GM12865 (cell line): ENCODE results near the gene USP27X.

ENCODE experiments used
- DNase-seq: peaks from one replicate; pipeline ENCODE4 v3.0.0; 2010; ENCODE audit warnings: low read depth
- H3K4me3 ChIP-seq: 2 replicates; pipeline ENCODE4 v1.5.1; 2011; ENCODE audit warnings: mild to moderate bottlenecking, low read depth, low read length, control low read depth
- TF ChIP-seq, protein P1 (sequence below): IDR thresholded peaks from 2 replicates; pipeline ENCODE4 v1.5.1; 2011; ENCODE audit warnings: low read length, control low read depth, low read depth, inconsistent platforms; ENCODE audit not compliant: insufficient read depth; ENCODE audit errors: missing control alignments

The USP27X gene

DNA sequence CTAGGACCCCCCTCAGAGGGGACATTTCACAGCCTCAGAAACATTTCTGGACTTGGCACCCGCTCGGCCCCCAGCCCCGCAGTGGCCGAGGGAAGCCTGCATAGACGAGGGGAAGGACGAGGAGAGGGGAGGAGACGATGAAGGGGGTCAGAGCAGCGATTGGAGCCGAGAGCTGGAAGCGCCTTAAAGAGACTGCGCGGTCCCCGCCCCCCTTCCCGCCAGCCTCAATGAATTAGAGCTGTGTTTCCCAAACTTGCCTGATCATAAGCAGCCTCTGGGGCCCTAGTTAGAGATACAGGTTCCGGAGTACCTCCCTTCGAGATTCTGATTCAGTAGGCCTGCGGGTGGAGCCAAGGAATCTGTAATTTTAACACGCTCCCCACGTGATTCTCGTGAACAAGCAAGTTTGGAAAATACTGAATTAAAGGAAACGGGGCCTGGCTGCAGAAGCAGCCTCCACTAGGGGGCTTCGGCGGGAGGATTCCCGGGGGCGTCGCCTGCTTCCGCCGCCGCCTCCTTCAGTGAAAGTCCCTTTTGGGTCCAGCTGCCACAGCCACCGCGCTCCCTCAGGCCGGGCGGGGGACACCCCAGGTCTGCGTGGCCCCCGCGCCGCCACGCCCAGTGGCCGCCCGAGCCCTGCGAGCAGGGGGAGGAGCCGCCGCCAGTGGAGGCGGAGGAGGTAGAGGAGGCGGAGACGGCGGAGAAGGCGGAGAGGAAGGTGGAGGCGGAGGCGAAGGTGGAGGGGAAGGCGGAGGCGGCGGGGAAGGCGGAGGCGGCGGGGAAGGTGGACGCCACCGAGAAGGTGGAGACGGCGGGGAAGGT, at the start of gene USP27X:
Gene USP27X (plus strand): TSS at position 651 of the 822 bp plus-strand sequence. CDS start 824 bp downstream, outside the sequence.
- TF ChIP-seq, protein P1, sequence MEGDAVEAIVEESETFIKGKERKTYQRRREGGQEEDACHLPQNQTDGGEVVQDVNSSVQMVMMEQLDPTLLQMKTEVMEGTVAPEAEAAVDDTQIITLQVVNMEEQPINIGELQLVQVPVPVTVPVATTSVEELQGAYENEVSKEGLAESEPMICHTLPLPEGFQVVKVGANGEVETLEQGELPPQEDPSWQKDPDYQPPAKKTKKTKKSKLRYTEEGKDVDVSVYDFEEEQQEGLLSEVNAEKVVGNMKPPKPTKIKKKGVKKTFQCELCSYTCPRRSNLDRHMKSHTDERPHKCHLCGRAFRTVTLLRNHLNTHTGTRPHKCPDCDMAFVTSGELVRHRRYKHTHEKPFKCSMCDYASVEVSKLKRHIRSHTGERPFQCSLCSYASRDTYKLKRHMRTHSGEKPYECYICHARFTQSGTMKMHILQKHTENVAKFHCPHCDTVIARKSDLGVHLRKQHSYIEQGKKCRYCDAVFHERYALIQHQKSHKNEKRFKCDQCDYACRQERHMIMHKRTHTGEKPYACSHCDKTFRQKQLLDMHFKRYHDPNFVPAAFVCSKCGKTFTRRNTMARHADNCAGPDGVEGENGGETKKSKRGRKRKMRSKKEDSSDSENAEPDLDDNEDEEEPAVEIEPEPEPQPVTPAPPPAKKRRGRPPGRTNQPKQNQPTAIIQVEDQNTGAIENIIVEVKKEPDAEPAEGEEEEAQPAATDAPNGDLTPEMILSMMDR: peak; percentile 40
- peak within 1 kb of the TSS; percentile 55 for H3K4me3 ChIP-seq
- DNase-seq: peak; percentile 88

GRCh38 chrX:49838374-49838773, 40.9 kb upstream of the USP27X start:
- H3K4me3 ChIP-seq: no peak overlapping the region
- TF ChIP-seq, protein P1: peak; percentile 50
- DNase-seq: peak; percentile 44

DNA sequence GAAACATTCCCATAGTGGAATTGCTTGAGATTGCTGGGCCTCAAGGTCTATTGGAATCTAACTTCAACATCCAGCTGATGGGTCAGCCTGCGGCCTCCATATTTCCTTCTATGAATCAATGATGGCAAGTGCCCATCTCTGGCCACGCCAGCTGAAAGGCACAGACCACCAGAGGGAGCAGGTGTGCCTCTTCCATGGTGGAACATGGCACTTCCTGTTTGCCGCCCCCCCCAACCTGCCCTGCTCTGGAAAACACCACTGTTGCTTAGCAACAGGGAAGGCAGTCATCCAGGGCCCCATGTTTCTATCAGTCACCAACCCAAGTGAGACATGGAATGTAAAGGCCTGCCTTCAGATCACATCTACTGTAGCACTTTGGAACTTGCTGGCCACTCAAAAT, 38.6 kb upstream of the USP27X start:
- DNase-seq: peak; percentile 72
- H3K4me3 ChIP-seq: no peak overlapping the region
- TF ChIP-seq, protein P1: peak; percentile 45

DNA sequence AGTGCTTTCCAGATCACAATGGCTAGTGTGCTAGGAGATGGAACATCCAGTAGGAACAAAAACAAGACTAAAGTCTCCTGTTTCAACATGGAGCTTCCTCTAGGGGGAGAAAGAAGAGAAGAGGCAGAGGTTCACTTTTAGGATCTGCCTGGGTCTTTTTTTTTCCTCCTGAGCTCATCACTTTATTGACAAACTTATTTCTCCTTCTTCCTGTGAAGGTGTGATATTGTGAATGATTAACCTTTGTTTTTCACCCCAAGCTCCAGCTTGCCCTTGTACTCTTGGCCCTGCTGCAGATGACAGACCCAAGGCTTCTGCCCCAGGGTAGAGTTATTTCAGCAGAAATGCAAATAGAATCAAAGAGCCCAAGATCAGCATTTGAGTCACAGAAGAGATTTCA, 36.7 kb upstream of the USP27X start:
- DNase-seq: no peak
- TF ChIP-seq, protein P1: no peak
- H3K4me3 ChIP-seq: no peak overlapping the region

DNA sequence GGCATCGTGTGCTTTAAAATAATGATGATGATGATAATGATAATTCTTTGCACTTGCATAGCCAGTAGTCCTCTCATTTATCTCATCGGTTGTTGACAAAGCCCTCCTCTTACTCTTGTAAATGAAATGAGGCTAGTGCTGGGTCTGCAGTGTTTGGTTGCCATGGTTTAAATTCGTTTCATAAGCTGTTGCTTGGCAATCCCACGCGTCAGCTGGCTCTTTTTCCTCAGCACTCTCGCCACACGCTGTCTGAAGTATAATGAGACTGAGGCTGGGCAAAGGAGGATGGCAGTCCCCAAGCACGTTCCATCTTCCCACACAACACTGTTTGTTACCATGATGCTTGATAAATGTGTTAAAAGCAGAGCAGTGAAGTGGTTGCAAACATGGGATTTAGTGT, 34.7 kb upstream of the USP27X start:
- DNase-seq: no peak
- TF ChIP-seq, protein P1: no peak
- no peak overlapping the region for H3K4me3 ChIP-seq

DNA sequence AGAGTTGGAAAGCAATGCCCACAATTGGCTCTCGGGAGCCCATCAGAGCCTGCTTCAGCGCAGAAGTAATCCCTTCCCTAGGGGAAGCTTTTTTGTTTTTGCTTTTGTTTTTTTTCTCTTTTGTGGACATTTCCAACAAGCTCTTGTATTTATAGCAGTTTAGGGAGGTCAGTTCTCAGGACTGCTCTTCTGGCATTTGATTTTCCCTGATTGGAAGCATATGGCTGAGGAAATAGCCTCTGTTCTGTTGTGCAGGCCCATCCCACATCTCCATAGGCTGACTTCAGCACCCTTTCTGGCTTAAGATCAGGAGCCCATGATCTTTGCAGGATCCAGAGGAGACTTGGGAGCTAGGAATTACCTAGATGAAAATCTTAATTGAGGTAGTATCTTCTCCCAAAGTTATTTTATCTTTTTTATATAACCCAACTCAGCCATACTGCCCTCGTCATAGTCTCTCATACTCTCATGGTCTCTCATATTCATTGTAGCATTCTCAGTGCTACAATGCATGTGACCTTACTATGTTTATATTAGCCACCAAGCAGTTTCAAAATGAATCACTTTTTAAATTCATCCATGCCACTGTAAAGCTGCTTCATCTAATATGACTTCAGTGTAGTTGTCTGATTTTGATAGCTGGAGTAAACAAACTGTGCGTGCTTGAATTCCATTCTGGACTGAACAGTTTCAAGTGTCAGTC, 33.4 kb upstream of the USP27X start:
- DNase-seq: peak; percentile 16
- TF ChIP-seq, protein P1: no peak
- no peak overlapping the region for H3K4me3 ChIP-seq
